Smooth muscle cell (in vitro differentiated cells): ENCODE measurements around the gene TBX6. TPM values are rescaled to one million over a fixed set of nuclear protein-coding genes. Genes with fewer than 3 reads are reported as not detected.

ENCODE experiments used
- DNase-seq: peaks from one replicate; lab custom pipeline; 2025; ENCODE audit not compliant: unreplicated experiment; lab: John Stamatoyannopoulos, UW
- H2AFZ ChIP-seq: fragments of 200-600 bp; sonication (generic); 2 replicates; pipeline ENCODE4 v1.6.0; 2016; ENCODE audit warnings: antibody characterized with exemption, low read depth, mild to moderate bottlenecking
- H3F3A ChIP-seq: fragments of 200-600 bp; sonication (generic); 2 replicates; pipeline ENCODE4 v1.6.0; 2017; ENCODE audit warnings: antibody characterized with exemption, low read depth
- H3K27ac ChIP-seq: fragments of 200-600 bp; sonication (generic); 2 replicates; pipeline ENCODE4 v1.5.1; 2016; ENCODE audit warnings: low read depth, mild to moderate bottlenecking
- H3K27me3 ChIP-seq: fragments of 200-600 bp; sonication (generic); 2 replicates; pipeline ENCODE4 v1.6.1; 2016; ENCODE audit warnings: low read depth, mild to moderate bottlenecking
- H3K36me3 ChIP-seq: fragments of 200-600 bp; sonication (generic); 2 replicates; pipeline ENCODE4 v1.5.1; 2016; ENCODE audit warnings: low read depth
- H3K4me1 ChIP-seq: fragments of 200-600 bp; sonication (generic); 2 replicates; pipeline ENCODE4 v1.5.1; 2016; ENCODE audit warnings: low read depth
- H3K4me2 ChIP-seq: fragments of 200-600 bp; sonication (generic); 2 replicates; pipeline ENCODE4 v1.6.0; 2016; ENCODE audit warnings: mild to moderate bottlenecking
- H3K4me3 ChIP-seq: fragments of 200-600 bp; sonication (generic); 2 replicates; pipeline ENCODE4 v1.5.1; 2016; ENCODE audit warnings: mild to moderate bottlenecking
- H3K79me2 ChIP-seq: fragments of 200-600 bp; sonication (generic); 2 replicates; pipeline ENCODE4 v1.6.0; 2016; ENCODE audit warnings: low read depth, mild to moderate bottlenecking
- H3K9ac ChIP-seq: fragments of 200-600 bp; sonication (generic); 2 replicates; pipeline ENCODE4 v1.6.0; 2016; ENCODE audit warnings: low read depth
- H3K9me3 ChIP-seq: fragments of 200-600 bp; sonication (generic); replicated peaks from 2 replicates; pipeline ENCODE4 v1.5.1; 2016; ENCODE audit warnings: low read depth
- H4K20me1 ChIP-seq: fragments of 200-600 bp; sonication (generic); 2 replicates; pipeline ENCODE4 v1.6.0; 2016; ENCODE audit warnings: low read depth
- CTCF ChIP-seq: fragments of 200-600 bp; sonication (generic); IDR thresholded peaks from 2 replicates; pipeline ENCODE4 v1.5.1; 2017; ENCODE audit warnings: borderline replicate concordance, mild to moderate bottlenecking, antibody characterized with exemption; ENCODE audit not compliant: insufficient read depth, poor library complexity, severe bottlenecking
- WGBS: methylation state at CpG from one replicate; pipeline ENCODE4 v1.1.7; 2016; ENCODE audit warnings: low lambda C conversion rate; 5-methylcytosine and 5-hydroxymethylcytosine counted together
- polyA plus RNA-seq: library from polyadenylated mRNA; unstranded; fragments of >200 nt; fragmentation: Nextera tagmentation; extraction: Ambion mirVana; gene quantifications from 2 replicates; pipeline ENCODE4 v1.2.1, GENCODE V29; 2016
- total RNA-seq: library from RNA; depleted of rRNA; stranded (reverse); fragments of >200 nt; gene quantifications from 2 replicates; pipeline ENCODE4 v1.2.3, GENCODE V29; 2014

TBX6 gene
- total and polyA plus RNA-seq, 2 experiments from 2014 or later: 0.13 to 1.6 TPM

GRCh38 chr16:30066761-30067583 is 24.8 kb downstream of the TBX6 start:
- no peaks in the 10 kb centered on the region for H3K27me3 ChIP-seq
- H3K27ac ChIP-seq: peak overlapping the region; percentile 98
- no peak for TF ChIP-seq CTCF
- H3K9ac ChIP-seq: peak overlapping the region; percentile 99
- peaks cover 34% of the 10 kb centered on the region for H3K4me1 ChIP-seq
- peak overlapping the region; percentile 98 for H3K4me2 ChIP-seq
- 65% methylated on average over 20 of the region's 21 CpGs for WGBS
- H3K36me3 ChIP-seq: no peaks in the 10 kb centered on the region
- peak overlapping the region; percentile 92 for H3K4me3 ChIP-seq
- H2AFZ ChIP-seq: no peak overlapping the region
- no peak for DNase-seq
- peaks cover 64% of the 10 kb centered on the region for H3K79me2 ChIP-seq
- H4K20me1 ChIP-seq: peaks cover 63% of the 10 kb centered on the region
- no peaks in the 10 kb centered on the region for H3K9me3 ChIP-seq
- peaks cover 55% of the 10 kb centered on the region for H3F3A ChIP-seq

DNA sequence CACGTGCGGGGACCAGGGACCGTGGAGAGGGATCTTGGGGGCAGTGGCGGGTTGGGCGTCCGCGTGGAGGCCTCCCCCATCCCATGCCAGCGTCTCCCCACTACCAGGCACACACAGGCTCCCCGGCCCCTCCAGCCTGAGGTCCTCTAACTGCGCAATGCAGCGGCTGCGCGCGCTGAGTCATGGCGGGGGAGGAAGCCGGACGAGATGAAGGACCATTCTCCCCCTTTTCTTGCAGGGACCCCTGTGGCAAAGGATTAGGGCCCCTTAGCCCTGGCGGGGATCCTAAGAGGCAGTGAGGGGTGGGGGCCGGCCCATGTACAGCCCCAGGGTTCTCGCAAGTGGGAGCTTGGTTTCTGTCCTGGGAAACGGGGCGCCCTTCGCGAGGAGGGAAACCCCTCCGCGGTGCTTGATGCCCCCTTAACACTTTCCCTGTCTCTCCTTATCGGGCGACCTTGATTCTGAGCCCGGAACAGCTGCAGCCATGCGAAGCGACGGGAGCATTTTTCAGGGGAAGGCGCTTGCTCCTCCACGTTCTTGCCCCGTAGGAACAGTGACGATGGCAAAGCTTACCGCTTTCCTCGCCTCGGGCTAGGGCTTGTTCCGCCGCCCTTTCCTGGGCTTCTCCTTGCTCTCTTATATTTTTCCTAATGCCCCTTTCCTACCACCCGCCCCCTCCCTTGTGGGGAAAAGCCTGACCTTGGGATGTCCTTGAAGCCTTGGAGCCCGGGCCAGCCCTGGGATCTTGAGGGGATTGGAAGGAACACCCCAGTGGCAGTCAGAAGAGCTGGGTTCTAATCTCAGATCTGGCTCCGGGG is 25.6 kb downstream of the TBX6 start:
- H2AFZ ChIP-seq: no peak overlapping the region
- peaks cover 49% of the 10 kb centered on the region for H3F3A ChIP-seq
- no peak for TF ChIP-seq CTCF
- peak overlapping the region; percentile 92 for H3K4me3 ChIP-seq
- no peaks in the 10 kb centered on the region for H3K27me3 ChIP-seq
- DNase-seq: peak; percentile 85
- H3K27ac ChIP-seq: peak overlapping the region; percentile 98
- peak overlapping the region; percentile 98 for H3K4me2 ChIP-seq
- peaks cover 55% of the 10 kb centered on the region for H4K20me1 ChIP-seq
- under 1% methylated on average over 40 of the region's 44 CpGs for WGBS
- H3K9me3 ChIP-seq: no peaks in the 10 kb centered on the region
- peak overlapping the region; percentile 99 for H3K9ac ChIP-seq
- H3K79me2 ChIP-seq: peaks cover 56% of the 10 kb centered on the region
- H3K36me3 ChIP-seq: no peaks in the 10 kb centered on the region
- peaks cover 35% of the 10 kb centered on the region for H3K4me1 ChIP-seq

GRCh38 chr16:30065102-30065942 is 26.4 kb downstream of the TBX6 start, which contains the start of gene ALDOA:
Gene ALDOA, plus strand, starts transcription at chr16:30065760. Its CDS starts 1,138 bp downstream, at chr16:30066898.
- peak; percentile 93 for DNase-seq
- Histone ChIP-seq H3K27ac (peak within 1 kb of the TSS; percentile 98), H3K4me3 (peak within 1 kb of the TSS; percentile 92), H4K20me1 (peaks cover 47% of the 10 kb centered on the region), H3K36me3 (no peaks in the 10 kb centered on the region), H3K27me3 (no peaks in the 10 kb centered on the region), H3K9me3 (no peaks in the 10 kb centered on the region), H2AFZ (peak within 1 kb of the TSS; percentile 53), H3K4me2 (peak within 1 kb of the TSS; percentile 98), H3K79me2 (peaks cover 49% of the 10 kb centered on the region), H3F3A (peaks cover 41% of the 10 kb centered on the region), H3K9ac (peak within 1 kb of the TSS; percentile 99), H3K4me1 (peaks cover 39% of the 10 kb centered on the region)
- WGBS: 1% methylated on average over 87 of the region's 99 CpGs
- no peak for TF ChIP-seq CTCF
